ENCODE results near the gene ITGB3. TPM values are rescaled to one million over a fixed set of nuclear protein-coding genes. Genes with fewer than 3 reads are reported as not detected.
"Not testable (repeated sequence)": the region's sequence is repeated elsewhere in the genome, so short reads cannot be mapped to it uniquely, and the experiment has no call there.

The ITGB3 gene
- total RNA-seq = 3.2 TPM
- long read RNA-seq, partial matches to known transcripts = 0 of 1 reads
- long read RNA-seq, other reads (novel, unspliced or antisense) = 1 of 1 reads

DNA sequence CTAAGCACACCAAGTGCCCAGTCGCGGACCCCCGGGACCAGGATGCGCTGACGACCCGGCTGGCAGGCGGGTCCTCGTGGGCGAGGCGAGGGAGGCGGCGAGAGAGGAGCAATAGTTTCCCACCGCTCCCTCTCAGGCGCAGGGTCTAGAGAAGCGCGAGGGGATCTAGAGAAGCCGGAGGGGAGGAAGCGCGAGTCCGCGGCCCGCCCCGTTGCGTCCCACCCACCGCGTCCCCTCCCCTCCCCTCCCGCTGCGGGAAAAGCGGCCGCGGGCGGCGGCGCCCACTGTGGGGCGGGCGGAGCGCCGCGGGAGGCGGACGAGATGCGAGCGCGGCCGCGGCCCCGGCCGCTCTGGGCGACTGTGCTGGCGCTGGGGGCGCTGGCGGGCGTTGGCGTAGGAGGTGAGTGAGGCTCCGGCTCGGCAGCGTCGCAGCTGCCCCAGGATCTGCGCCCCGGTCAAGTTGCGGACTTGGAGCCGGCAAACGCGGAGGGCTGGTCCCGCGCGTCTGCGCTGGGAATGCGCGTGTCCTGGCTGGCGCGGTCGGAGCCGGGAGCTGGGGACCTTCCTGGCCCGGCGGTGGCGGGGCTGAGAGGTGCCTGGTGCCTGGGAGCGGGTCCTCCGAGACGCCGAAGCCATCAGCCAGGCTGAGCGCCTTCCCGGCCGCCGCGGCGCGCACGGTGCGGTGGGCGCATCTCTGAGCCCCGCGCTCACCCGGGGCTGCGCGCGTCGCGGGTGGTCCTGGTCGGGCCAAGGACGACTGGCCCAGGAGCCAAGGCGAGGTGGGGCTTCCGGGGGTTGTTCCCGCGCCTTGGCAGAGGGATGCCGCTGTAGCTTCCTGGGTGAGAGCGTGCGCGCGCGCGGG lies at the start of gene ITGB3:
Gene ITGB3 (plus strand): TSS at position 287 of the 862 bp plus-strand sequence. CDS start 35 bp downstream, at position 322.
- intact Hi-C loops (cut with micrococcal nuclease) = no loop called here
- DNase-seq = peak; percentile 90
- peak; percentile 98 for ATAC-seq

- DNase-seq (no peak), ATAC-seq (no peak)
- intact Hi-C loops (cut with micrococcal nuclease) = no loop called here
These were observed 49.5 kb upstream of the ITGB3 start for GRCh38 chr17:47203984-47204721.

- DNase-seq (no peak), ATAC-seq (peak; percentile 85)
- intact Hi-C loops (cut with micrococcal nuclease) = no loop called here
These were observed 48.8 kb upstream of the ITGB3 start for GRCh38 chr17:47204722-47205418.

- peak; percentile 67 for ATAC-seq
- intact Hi-C loops (cut with micrococcal nuclease) = no loop called here
- peak; percentile 43 for DNase-seq
These were observed 48.1 kb upstream of the ITGB3 start for GRCh38 chr17:47205419-47205963.

GRCh38 chr17:47207143-47208067 lies 46.2 kb upstream of the ITGB3 start:
- no peak for DNase-seq
- no peak for ATAC-seq
- intact Hi-C loops (cut with micrococcal nuclease) = no loop called here

DNA sequence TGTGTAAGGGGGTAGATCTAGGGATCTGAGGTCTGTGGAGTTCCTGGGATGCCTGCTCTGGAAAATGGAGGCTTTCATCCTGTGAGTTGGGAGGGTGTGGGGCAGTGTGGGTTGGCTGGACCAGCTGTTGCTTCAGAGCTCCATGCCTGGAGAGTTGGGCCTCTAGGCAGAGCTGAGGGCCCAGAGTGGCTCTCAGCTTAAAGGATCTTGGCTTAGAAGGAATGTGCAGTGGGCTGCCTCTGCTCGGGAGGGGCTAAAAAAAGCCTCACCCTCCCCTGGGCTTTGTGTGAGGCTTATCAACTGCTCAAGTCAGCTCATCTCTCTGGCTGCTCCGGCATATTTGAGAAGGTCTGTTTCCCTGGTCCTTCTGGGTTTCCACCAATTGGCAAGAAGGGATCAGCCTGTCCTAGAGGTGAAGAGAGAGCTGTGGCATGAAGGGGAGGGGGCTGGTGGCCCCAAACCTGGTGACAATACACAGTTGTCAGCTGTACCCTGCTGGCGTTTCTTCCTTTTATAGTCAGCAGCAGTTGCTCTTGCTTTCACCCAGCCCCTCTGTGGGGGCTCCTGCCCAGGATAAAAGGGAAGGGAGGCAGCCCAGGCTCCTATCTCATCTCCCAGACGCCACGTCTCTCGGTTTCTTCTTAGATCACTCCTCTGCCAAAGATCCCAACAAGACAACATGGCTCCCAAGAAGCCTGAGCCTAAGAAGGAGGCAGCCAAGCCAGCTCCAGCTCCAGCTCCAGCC lies 44.7 kb upstream of the ITGB3 start, which contains the start of gene MYL4:
Gene MYL4 (plus strand): TSS at position 605 of the 745 bp plus-strand sequence. CDS start 75 bp downstream, at position 680.
- ATAC-seq (peak; percentile 14), DNase-seq (no peak)
- intact Hi-C loops (cut with micrococcal nuclease) = no loop called here

GRCh38 chr17:47209499-47209898 lies 44.1 kb upstream of the ITGB3 start:
- ATAC-seq (no peak), DNase-seq (no peak)
- intact Hi-C loops (cut with micrococcal nuclease) = no loop called here

DNA sequence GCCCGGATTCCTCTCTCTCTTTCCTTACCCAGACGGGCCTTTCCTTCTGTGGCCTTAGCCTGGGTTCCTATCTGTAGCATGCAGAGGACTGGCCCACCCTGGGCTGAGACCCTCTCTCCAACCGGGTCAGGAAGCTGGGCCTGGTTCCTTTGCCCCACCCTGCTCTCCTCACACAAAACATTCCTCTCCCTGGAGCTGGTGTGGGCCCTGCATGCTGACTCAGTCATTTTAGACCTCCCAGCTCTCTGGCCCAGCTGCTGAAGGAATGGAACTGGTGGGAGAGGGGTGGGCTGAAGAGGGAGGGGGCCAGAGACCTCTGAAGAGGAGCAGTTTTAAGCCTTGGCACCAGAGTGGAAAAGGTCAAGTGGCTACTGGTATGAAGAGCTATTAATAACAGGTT lies 43.5 kb upstream of the ITGB3 start:
- peak; percentile 34 for ATAC-seq
- no peak for DNase-seq
- intact Hi-C loops (cut with micrococcal nuclease) = no loop called here

DNA sequence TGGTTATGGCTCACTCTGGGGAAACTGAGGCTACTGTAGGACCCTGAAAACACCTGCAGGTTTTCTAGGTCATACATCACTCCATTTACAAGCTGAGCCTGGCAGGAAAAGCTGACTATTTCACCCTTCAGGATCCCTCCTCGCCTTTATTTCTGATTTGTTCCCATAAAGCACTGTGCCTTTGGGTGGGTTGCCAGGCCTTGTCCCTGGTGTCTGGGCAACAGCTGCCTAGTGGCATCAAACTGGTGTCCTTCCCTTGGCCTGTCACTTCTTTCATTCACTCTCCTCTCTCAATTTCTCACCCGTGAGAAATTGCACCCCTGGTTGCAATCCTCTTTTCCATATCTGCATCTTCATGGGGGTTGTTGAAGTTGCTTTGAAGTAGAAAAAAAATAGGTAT lies 42.8 kb upstream of the ITGB3 start:
- no peak for ATAC-seq
- no peak for DNase-seq
- intact Hi-C loops (cut with micrococcal nuclease) = no loop called here

DNA sequence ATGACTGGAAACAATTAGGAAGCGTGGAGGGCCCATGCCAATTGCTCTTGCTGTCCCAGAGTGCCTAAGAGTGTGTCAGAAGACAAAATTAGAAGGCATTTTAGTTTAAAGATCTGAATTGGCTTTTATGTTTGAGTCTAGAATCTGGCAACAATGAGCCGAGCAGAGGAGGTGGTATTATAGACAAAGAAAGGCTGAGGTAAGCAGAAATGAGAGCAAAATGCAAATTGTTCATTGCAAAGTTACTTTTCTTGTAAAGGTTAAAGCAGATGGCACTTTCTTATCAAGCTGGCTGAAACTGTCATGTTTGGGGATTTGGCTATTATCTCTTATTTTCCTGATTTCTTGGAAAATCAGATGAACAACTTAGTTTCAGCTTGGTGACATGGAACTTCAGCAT lies 41.2 kb upstream of the ITGB3 start:
- intact Hi-C loops (cut with micrococcal nuclease) = no loop called here
- ATAC-seq (no peak), DNase-seq (no peak)

- intact Hi-C loops (cut with micrococcal nuclease) = no loop called here
- ATAC-seq (no peak), DNase-seq (no peak)
These were observed 40.1 kb upstream of the ITGB3 start for GRCh38 chr17:47213540-47213939.

DNA sequence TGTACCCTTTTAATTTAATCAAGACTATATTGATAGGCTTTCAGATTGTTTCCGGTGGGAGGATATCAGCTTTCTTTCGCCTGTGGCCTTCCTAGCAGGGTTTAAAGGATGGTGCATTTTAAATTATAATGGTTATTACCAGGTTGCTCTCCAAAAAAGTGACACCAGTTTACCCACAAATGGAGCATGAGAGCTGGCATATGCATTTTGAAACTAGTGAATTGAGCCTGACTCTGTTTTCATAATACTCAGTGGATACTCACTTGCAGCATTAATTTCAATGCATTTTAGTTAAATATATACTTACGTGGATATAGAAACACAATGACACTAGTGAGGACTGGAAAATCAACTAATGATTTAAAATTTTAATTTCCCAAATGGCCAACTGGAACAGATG lies 38.7 kb upstream of the ITGB3 start:
- intact Hi-C loops (cut with micrococcal nuclease) = no loop called here
- no peak for DNase-seq
- ATAC-seq = no peak

DNA sequence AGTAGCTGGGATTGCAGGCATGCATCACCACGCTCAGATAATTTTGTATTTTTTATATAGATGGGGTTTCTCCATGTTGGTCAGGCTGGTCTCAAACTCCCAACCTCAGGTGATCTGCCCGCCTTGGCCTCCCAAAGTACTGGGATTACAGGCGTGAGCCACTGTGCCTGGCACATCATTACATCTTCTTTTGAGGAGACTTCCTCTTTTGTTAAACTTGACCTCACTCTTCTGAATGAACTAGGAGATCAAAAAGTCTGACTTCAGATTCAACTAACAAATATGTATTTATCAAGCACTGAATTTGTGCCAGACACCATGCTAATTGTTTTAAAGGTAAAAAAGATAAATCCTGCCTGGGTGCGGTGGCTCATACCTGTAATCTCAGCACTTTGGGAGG lies 36.8 kb upstream of the ITGB3 start:
- DNase-seq; ATAC-seq; intact Hi-C loops (cut with micrococcal nuclease): not testable (repeated sequence)

DNA sequence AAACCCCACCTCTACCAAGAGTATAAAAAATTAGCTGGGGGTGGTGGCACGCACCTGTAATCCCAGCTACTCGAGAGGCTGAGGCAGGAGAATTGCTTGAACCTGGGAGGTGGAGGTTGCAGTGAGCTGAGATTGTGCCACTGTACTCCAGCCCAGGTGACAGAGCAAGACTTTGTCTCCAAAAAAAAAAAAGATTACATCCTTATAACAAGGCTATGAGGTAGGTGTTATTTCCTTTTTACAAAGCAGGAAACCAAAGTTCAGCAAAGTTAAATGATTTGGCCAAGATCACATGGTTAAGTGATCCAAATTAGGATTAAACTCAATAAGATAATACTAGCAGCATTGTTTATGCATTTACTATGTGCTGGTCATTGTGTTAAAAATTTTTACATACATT lies 36.3 kb upstream of the ITGB3 start:
- intact Hi-C loops (cut with micrococcal nuclease); DNase-seq; ATAC-seq: not testable (repeated sequence)

DNA sequence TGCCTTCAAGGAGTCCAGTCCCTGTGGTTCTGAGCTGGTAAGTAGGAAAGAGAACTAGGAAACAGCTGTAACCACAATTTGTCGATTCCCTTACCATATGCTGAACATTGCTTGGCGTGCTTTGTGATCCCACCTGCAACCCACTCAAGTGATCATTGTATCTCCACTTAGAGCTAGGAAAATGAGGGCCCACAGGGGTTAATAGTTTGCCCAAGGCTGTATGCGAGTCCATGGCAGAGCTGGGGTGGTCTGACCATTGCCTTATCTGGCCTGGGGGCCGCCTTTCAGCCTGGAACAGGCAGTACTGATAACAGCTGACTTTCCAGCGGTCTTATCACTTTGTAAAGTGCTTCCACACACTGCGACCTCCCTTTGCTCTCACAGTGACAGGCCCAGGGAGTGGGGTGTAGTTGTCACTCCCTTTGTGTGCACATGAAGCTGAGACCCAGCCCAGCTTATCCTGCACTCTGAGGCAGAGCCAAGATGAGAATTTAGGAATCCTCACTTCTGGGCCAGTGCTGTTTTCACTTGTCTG lies 34.7 kb upstream of the ITGB3 start:
- ATAC-seq (peak; percentile 87), DNase-seq (peak; percentile 43)
- intact Hi-C loops (cut with micrococcal nuclease) = no loop called here

DNA sequence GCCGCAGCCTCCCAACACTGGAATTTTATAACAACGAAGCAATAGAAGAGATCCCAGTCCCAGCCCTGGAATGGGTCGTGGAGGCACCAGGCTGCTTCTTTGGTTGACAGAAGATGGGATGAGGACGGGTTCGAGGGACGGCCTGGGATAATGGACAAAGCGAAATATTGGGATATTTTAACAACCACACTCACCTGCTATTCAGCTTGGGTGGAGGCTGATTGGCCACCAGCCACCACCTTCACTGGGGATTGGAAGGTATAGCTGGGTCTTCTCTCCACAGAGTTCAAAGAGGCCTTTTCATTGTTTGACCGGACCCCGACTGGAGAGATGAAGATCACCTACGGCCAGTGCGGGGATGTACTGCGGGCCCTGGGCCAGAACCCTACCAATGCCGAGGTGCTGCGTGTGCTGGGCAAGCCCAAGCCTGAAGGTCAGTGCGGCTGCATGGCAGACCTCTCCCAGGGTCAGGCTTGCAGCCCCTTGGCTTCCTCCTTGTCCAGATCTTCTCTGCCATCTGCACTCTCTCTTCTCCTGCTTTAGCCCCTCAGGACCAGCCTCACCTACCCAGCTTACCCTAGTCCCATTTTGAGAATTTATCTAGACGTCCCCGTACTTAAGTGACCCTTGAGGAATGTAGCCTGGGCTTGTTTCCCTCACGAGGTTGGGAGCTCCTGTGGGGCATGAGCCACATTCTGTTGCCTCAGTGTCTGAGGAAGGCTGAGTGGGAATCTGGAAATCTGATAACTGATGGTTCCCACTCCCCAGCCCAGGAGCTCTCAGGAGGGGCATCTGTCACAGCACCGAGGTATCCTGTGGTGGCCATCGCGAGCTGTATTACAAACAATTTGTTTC lies 33.8 kb upstream of the ITGB3 start:
- intact Hi-C loops (cut with micrococcal nuclease) = no loop called here
- ATAC-seq (peak; percentile 18), DNase-seq (no peak)

Data from left ventricle myocardium superior (tissue), 1 donor.